Heart left ventricle (tissue), 16 donors: ENCODE data around the gene TPRG1. TPM values are rescaled to one million over a fixed set of nuclear protein-coding genes. Genes with fewer than 3 reads are reported as not detected.

Experiments
- ATAC-seq, 4 donors: fragments of 200-7000 bp; cut with Tn5 transposase; one replicate each; pipeline ENCODE4 v1.9.1; 2020 to 2022; ENCODE audit warnings: moderate library complexity in 4 of 4, mild to moderate bottlenecking in 3 of 4, moderate number of reproducible peaks in 1 of 4
- DNase-seq, 5 donors: peaks; one replicate each; pipeline ENCODE4 v3.0.0-alpha.2; 2020
- H3K27ac ChIP-seq, 12 donors: fragments of 200-600 bp; sonication (generic) in 4 of 12; one replicate each; pipeline versions ENCODE4 v1.5.0 to v1.8.0; 2016 to 2022; ENCODE audit warnings: mild to moderate bottlenecking in 2 of 12
- H3K27me3 ChIP-seq, 9 donors: fragments of 200-600 bp; sonication (generic) in 2 of 9; one replicate each; pipeline versions ENCODE4 v1.5.1 to v1.8.0; 2016 to 2022; ENCODE audit warnings: mild to moderate bottlenecking in 3 of 9
- H3K36me3 ChIP-seq, 9 donors: fragments of 200-600 bp; sonication (generic) in 2 of 9; one replicate each; pipeline versions ENCODE4 v1.5.0 to v1.8.0; 2018 to 2022; ENCODE audit warnings: mild to moderate bottlenecking in 2 of 9
- H3K4me1 ChIP-seq, 12 donors: fragments of 200-600 bp; sonication (generic) in 4 of 12; one replicate each; pipeline versions ENCODE4 v1.5.0 to v1.8.0; 2016 to 2022; ENCODE audit warnings: mild to moderate bottlenecking in 3 of 12
- H3K4me3 ChIP-seq, 12 donors: fragments of 200-600 bp; sonication (generic) in 4 of 12; one replicate each; pipeline versions ENCODE4 v1.5.0 to v1.8.0; 2017 to 2022; ENCODE audit warnings: mild to moderate bottlenecking in 9 of 12, moderate library complexity in 4 of 12
- H3K9me3 ChIP-seq, 12 donors: fragments of 200-600 bp; sonication (generic) in 4 of 12; one replicate each; pipeline versions ENCODE4 v1.5.0 to v1.8.0; 2016 to 2022; ENCODE audit warnings: mild to moderate bottlenecking in 1 of 12
- CTCF ChIP-seq, 12 donors: fragments of 200-600 bp; sonication (generic) in 4 of 12; IDR thresholded peaks; one replicate each; pipeline versions ENCODE4 v1.5.0 to v1.8.0; 2018 to 2022; ENCODE audit warnings: antibody characterized with exemption in 12 of 12, mild to moderate bottlenecking in 5 of 12
- POLR2A ChIP-seq, 2 donors: fragments of 450-650 bp; IDR thresholded peaks; one replicate each; pipeline ENCODE4 v1.6.1; 2017; ENCODE audit warnings: antibody characterized with exemption in 2 of 2, mild to moderate bottlenecking in 2 of 2, moderate library complexity in 2 of 2
- WGBS, 4 donors: extraction: QIAGEN DNeasy Blood & Tissue Kit in 2 of 4; methylation state at CpG; one replicate each; pipeline versions ENCODE4 v1.1.5 to v1.1.7; 2013 to 2018; 5-methylcytosine and 5-hydroxymethylcytosine counted together
- intact Hi-C, 10 donors: fragments of 100-400 bp; cut with DNase I; formaldehyde crosslinking; loops; one replicate each; pipeline versions ENCODE4 v1.11.1 to v1.14.2; 2022
- polyA plus RNA-seq, 2 donors: library from polyadenylated mRNA; stranded (reverse); fragments of 200-250 nt; gene quantifications; one replicate each; pipeline ENCODE4 v1.2.3, GENCODE V29; 2013
- total RNA-seq, 9 donors: library from RNA; depleted of rRNA in 2 of 9; stranded (reverse); fragments of >200 nt in 2 of 9; fragmentation: NEBNext Ultra II Directional in 3 of 9; extraction: Animal tissue kit (Norgen Biotek cat#: 25700) in 3 of 9; gene quantifications; one replicate each; pipeline versions ENCODE4 v1.1.0 to v1.2.4, GENCODE V29; 2016 to 2023
- donor health status: ischemic (EF 13 %, LVEDD 7.1; RV severe dilation, severe dysfunction).
- donor health status: healthy with polysubstance abuse.
- donor health status: DM: no; HTN: yes; CAD: no.
- donor health status: DM: no; HTN: no; CAD: no.
- donor health status: ischemic (EF 25% LVEDD 6.9; RV normal size, moderate dysfunction).
- donor health status: ischemic (EF 25% LVEDD 5.7; RV mildly dilated, moderate dysfunction).
- donor health status: healthy.
- donor health status: DM: yes; HTN: yes; CAD: no.
- donor health status: ischemic (EF 35%, LVEDD 5.7; RV mildly dilated, moderate dysfunction).
- donor health status: nonischemic (EF 11% LVEDD 7.7; RV severe dilation, severe dysfunction).
- donor health status: DM: yes; HTN: yes; CAD: no.
- donor health status: PGD.
- donor health status: ischemic (EF 29% LVEDD 5.4; RV normal size, mild dysfunction).
- donor health status: nonischemic (EF 23%, LVEDD 6.1; RV moderate dilation, normal function).

Gene TPRG1
- total and polyA plus RNA-seq, 11 donors = 0.13 to 9.5 (median 1.2) TPM

- TF ChIP-seq POLR2A (IDR thresholded peaks at IDR 0.05) (no peak), CTCF (IDR thresholded peaks at IDR 0.05) (no peak)
- no peaks in the 10 kb centered on the region for H3K36me3 ChIP-seq
- peaks cover 0 to 17% (median 0%) of the 10 kb centered on the region in 12 donors for H3K9me3 ChIP-seq
- peaks cover 0 to 35% (median 19%) of the 10 kb centered on the region in 12 donors for H3K4me1 ChIP-seq
- H3K27me3 ChIP-seq = no peaks in the 10 kb centered on the region
- DNase-seq = peak; percentile 58 to 82 (median 64)
- intact Hi-C loops = loop anchor here in 1 of 10 donors (2.0 kb wide), 1 partner anchor 23 kb away; no protein-coding TSS in a partner anchor
- peak; percentile 81 to 97 (median 94) for ATAC-seq
- 29 to 38% (median 32%) methylated on average over 11 of the region's 11 CpGs for WGBS, 4 donors
- H3K27ac ChIP-seq = peak overlapping the region; percentile 1 to 76 (median 57)
- H3K4me3 ChIP-seq = peak overlapping the region in 2 of 12 donors; percentile 17 to 35
Measured at GRCh38 chr3:189123595-189124387, 48.0 kb upstream of the TPRG1 start.

GRCh38 chr3:189132231-189132671, 39.5 kb upstream of the TPRG1 start:
- H3K9me3 ChIP-seq = no peaks in the 10 kb centered on the region
- H3K4me3 ChIP-seq = peak overlapping the region in 1 of 12 donors; percentile 27
- peak; percentile 13 to 62 (median 45) for DNase-seq

GRCh38 chr3:189132839-189133238, 38.9 kb upstream of the TPRG1 start:
- WGBS, 4 donors = 82 to 91% (median 87%) methylated on average over 2 of the region's 2 CpGs
- DNase-seq (no peak), ATAC-seq (no peak)
- Histone ChIP-seq H3K9me3 (no peaks in the 10 kb centered on the region), H3K4me1 (peaks cover 0 to 24% (median 3%) of the 10 kb centered on the region in 12 donors), H3K4me3 (no peak overlapping the region), H3K36me3 (no peaks in the 10 kb centered on the region), H3K27me3 (no peaks in the 10 kb centered on the region), H3K27ac (peak overlapping the region in 7 of 12 donors; percentile 37 to 85 (median 58))
- no peak for TF ChIP-seq POLR2A (IDR thresholded peaks at IDR 0.05)
- TF ChIP-seq CTCF (IDR thresholded peaks at IDR 0.05) = no peak
- intact Hi-C loops = no loop called here

More at GRCh38 chr3:189132231-189132671, 39.5 kb upstream of the TPRG1 start:
- peak in 3 of 4 donors; percentile 77 to 94 (median 84) for ATAC-seq
- Histone ChIP-seq H3K27ac (peak overlapping the region in 8 of 12 donors; percentile 25 to 85 (median 56)), H3K36me3 (no peaks in the 10 kb centered on the region), H3K4me1 (peaks cover 0 to 24% (median 3%) of the 10 kb centered on the region in 12 donors), H3K27me3 (no peaks in the 10 kb centered on the region)
- 50 to 59% (median 57%) methylated on average over 9 of the region's 9 CpGs for WGBS, 4 donors
- intact Hi-C loops = no loop called here
- TF ChIP-seq CTCF (IDR thresholded peaks at IDR 0.05) (no peak), POLR2A (IDR thresholded peaks at IDR 0.05) (no peak)

GRCh38 chr3:189133768-189134167, 38.0 kb upstream of the TPRG1 start:
- peaks cover 0 to 24% (median 3%) of the 10 kb centered on the region in 12 donors for H3K4me1 ChIP-seq
- H3K27me3 ChIP-seq = no peaks in the 10 kb centered on the region
- no peaks in the 10 kb centered on the region for H3K36me3 ChIP-seq
- TF ChIP-seq CTCF (IDR thresholded peaks at IDR 0.05) = no peak
- no peak for TF ChIP-seq POLR2A (IDR thresholded peaks at IDR 0.05)
- DNase-seq (no peak), ATAC-seq (no peak)
- H3K4me3 ChIP-seq = no peak overlapping the region
- H3K9me3 ChIP-seq = no peaks in the 10 kb centered on the region
- no peak overlapping the region for H3K27ac ChIP-seq
- intact Hi-C loops = no loop called here
